ENCODE data around the gene SLC66A2. TPM values are rescaled to one million over a fixed set of nuclear protein-coding genes. Genes with fewer than 3 reads are reported as not detected.

Gene SLC66A2
- total and polyA plus RNA-seq, 10 of the 15 experiments (the other 5 are each of a cell fraction or from before 2014, with no cell fraction given) = 0.69 to 42.5 (median 14.8) TPM

- no TSS peak for BruUV-seq (replicated peaks)
- H3K4me1 ChIP-seq (ENCODE audit: control insufficient read depth, insufficient read depth, low read length) = no peaks in the 10 kb centered on the region
- no peaks in the 10 kb centered on the region for H3K36me3 ChIP-seq (ENCODE audit: control insufficient read depth in 2 of 2, insufficient read depth in 2 of 2, low read length in 1 of 2)
- POLR2A ChIA-PET = interaction anchor here (0.6 kb wide), 1 partner anchor 115 kb away, joined by 4 read pairs; no protein-coding TSS in a partner anchor
- 69% methylated on average over 29 of the region's 33 CpGs for WGBS (ENCODE audit: insufficient coverage, insufficient replicate concordance, low lambda C conversion rate, missing lambda C conversion rate)
- intact Hi-C loops (cut with micrococcal nuclease; ENCODE audit: unreplicated experiment) = no loop called here
- no peaks in the 10 kb centered on the region for H3K27me3 ChIP-seq (replicated peaks in 1 of 2; ENCODE audit: control insufficient read depth in 2 of 2, insufficient read depth in 2 of 2, low read length in 1 of 2)
- no peaks in the 10 kb centered on the region for H4K20me1 ChIP-seq (ENCODE audit: control insufficient read depth, insufficient read depth)
- H3K4me3 ChIP-seq = no peak overlapping the region
- FAIRE-seq = no peak
- ATAC-seq = no peak
- no peak overlapping the region for H3K4me2 ChIP-seq (ENCODE audit: control insufficient read depth, insufficient read depth)
- H3K9me3 ChIP-seq (replicated peaks; ENCODE audit: control insufficient read depth, insufficient read depth, low read length) = no peaks in the 10 kb centered on the region; the same call in 2 of the 3 replicates
- no peaks in the 10 kb centered on the region for H3K79me2 ChIP-seq (ENCODE audit: control insufficient read depth, insufficient read depth, low read length)
- RAD21 ChIA-PET (ENCODE audit: unreplicated experiment) = no interaction called here
- H3K9ac ChIP-seq (ENCODE audit: control insufficient read depth, insufficient read depth, low read length) = no peak overlapping the region
- CTCF ChIA-PET = no interaction called here
- DNase-seq (ENCODE audit: low read depth, low spot score) = no peak
- TF ChIP-seq MYC (IDR thresholded peaks at IDR 0.05; ENCODE audit: insufficient read depth, insufficient read length, insufficient replicate concordance, low read length, severe bottlenecking) (no peak), IRF3 (IDR thresholded peaks at IDR 0.05) (no peak), ZBTB33 (IDR thresholded peaks at IDR 0.05) (no peak)
- H2AFZ ChIP-seq (ENCODE audit: control insufficient read depth, low read depth, low read length) = no peak overlapping the region
- in situ Hi-C loops (cut with MboI) = no loop called here
- no peak overlapping the region for H3K27ac ChIP-seq (ENCODE audit: control insufficient read depth, insufficient read depth)
- SMC1A ChIA-PET (ENCODE audit: uncharacterized antibody, unreplicated experiment) = no interaction called here
Measured at GRCh38 chr18:79871481-79872091, 79.9 kb downstream of the SLC66A2 start.

GRCh38 chr18:79871026-79871390 lies 80.4 kb downstream of the SLC66A2 start:
- Histone ChIP-seq H3K9me3 (replicated peaks; ENCODE audit: control insufficient read depth, insufficient read depth, low read length) (no peaks in the 10 kb centered on the region; the same call in 2 of the 3 replicates), H3K9ac (ENCODE audit: control insufficient read depth, insufficient read depth, low read length) (no peak overlapping the region), H3K4me2 (ENCODE audit: control insufficient read depth, insufficient read depth) (no peak overlapping the region), H3K27ac (ENCODE audit: control insufficient read depth, insufficient read depth) (no peak overlapping the region), H3K36me3 (ENCODE audit: control insufficient read depth in 2 of 2, insufficient read depth in 2 of 2, low read length in 1 of 2) (no peaks in the 10 kb centered on the region), H3K27me3 (replicated peaks in 1 of 2; ENCODE audit: control insufficient read depth in 2 of 2, insufficient read depth in 2 of 2, low read length in 1 of 2) (no peaks in the 10 kb centered on the region), H4K20me1 (ENCODE audit: control insufficient read depth, insufficient read depth) (no peaks in the 10 kb centered on the region), H2AFZ (ENCODE audit: control insufficient read depth, low read depth, low read length) (no peak overlapping the region), H3K79me2 (ENCODE audit: control insufficient read depth, insufficient read depth, low read length) (no peaks in the 10 kb centered on the region), H3K4me1 (ENCODE audit: control insufficient read depth, insufficient read depth, low read length) (no peaks in the 10 kb centered on the region), H3K4me3 (no peak overlapping the region)
- RAD21 ChIA-PET (ENCODE audit: unreplicated experiment) = no interaction called here
- POLR2A ChIA-PET = no interaction called here
- no peak for DNase-seq (ENCODE audit: low read depth, low spot score)
- no peak for ATAC-seq
- WGBS (ENCODE audit: insufficient coverage, insufficient replicate concordance, low lambda C conversion rate, missing lambda C conversion rate) = 65% methylated on average over 17 of the region's 17 CpGs
- no TSS peak for BruUV-seq (replicated peaks)
- in situ Hi-C loops (cut with MboI) (no loop called here), intact Hi-C loops (cut with micrococcal nuclease; ENCODE audit: unreplicated experiment) (no loop called here)
- no peak for FAIRE-seq
- SMC1A ChIA-PET (ENCODE audit: uncharacterized antibody, unreplicated experiment) = no interaction called here
- CTCF ChIA-PET = no interaction called here
- TF ChIP-seq SIN3A (IDR thresholded peaks at IDR 0.05; ENCODE audit: low read depth, low read length) = no peak
- TF ChIP-seq SMC3 (IDR thresholded peaks at IDR 0.05; ENCODE audit: borderline replicate concordance, low read length) = no peak
- no peak for TF ChIP-seq IKZF1 (conservative IDR thresholded peaks at IDR 0.05)
- TF ChIP-seq CBFB (IDR thresholded peaks at IDR 0.05; ENCODE audit: low read depth) = no peak
- TF ChIP-seq ZNF622 (IDR thresholded peaks at IDR 0.05) = no peak
- TF ChIP-seq MEF2A (IDR thresholded peaks at IDR 0.05; ENCODE audit: insufficient read depth, low read depth, low read length) = no peak
- no peak for TF ChIP-seq BCL3 (IDR thresholded peaks at IDR 0.05; ENCODE audit: borderline replicate concordance, insufficient read depth, low read depth, low read length, poor library complexity, severe bottlenecking)

Measured in GM12878 (cell line).